ENCODE data around the gene HNMT.

Gene HNMT

DNA sequence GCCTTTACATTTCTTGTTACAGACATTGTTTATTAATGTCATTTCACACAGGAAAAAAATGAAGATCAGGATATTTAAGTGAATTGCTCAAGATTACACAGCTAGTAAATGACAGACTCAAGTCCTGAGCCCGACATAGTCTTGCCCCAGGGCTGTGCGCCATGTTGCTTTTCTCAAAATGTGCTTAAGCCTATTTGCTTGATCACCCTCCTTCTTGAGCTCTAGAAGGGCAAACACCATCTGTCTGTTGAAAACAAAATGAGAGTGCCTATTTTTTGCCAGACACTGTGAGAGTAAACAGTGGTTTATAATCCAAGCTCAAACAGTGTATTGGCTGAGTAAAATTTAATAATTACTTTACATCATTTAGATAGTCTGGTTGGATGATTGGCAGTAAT lies 34.8 kb upstream of the HNMT start:
- H3K4me3 ChIP-seq (ENCODE audit: low read depth, low read length) = no peak overlapping the region
- TF ChIP-seq, protein P1, sequence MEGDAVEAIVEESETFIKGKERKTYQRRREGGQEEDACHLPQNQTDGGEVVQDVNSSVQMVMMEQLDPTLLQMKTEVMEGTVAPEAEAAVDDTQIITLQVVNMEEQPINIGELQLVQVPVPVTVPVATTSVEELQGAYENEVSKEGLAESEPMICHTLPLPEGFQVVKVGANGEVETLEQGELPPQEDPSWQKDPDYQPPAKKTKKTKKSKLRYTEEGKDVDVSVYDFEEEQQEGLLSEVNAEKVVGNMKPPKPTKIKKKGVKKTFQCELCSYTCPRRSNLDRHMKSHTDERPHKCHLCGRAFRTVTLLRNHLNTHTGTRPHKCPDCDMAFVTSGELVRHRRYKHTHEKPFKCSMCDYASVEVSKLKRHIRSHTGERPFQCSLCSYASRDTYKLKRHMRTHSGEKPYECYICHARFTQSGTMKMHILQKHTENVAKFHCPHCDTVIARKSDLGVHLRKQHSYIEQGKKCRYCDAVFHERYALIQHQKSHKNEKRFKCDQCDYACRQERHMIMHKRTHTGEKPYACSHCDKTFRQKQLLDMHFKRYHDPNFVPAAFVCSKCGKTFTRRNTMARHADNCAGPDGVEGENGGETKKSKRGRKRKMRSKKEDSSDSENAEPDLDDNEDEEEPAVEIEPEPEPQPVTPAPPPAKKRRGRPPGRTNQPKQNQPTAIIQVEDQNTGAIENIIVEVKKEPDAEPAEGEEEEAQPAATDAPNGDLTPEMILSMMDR (IDR thresholded peaks at IDR 0.05; ENCODE audit: borderline replicate concordance, insufficient read depth, low read depth, low read length) = no peak

DNA sequence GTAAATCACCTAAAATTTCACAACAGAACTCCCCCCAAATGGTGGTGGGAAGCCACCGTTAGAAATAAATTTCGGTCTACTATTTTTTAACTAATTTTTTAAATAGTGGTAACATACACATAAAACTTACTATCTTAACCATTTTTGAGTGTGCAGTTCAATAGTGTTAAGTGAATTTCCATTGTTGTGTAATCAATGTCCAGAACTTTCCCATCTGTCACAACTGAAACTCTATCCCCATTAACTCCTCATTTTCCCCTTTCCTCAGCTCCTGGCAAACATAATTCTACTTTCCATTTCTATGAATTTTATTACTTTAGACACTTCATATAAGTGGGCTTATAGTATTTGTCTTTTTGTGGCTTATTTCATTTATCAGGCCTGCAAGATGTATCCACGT lies 34.1 kb upstream of the HNMT start:
- H3K4me3 ChIP-seq (ENCODE audit: low read depth, low read length) = no peak overlapping the region
- TF ChIP-seq, protein P1 (IDR thresholded peaks at IDR 0.05; ENCODE audit: borderline replicate concordance, insufficient read depth, low read depth, low read length) = no peak

DNA sequence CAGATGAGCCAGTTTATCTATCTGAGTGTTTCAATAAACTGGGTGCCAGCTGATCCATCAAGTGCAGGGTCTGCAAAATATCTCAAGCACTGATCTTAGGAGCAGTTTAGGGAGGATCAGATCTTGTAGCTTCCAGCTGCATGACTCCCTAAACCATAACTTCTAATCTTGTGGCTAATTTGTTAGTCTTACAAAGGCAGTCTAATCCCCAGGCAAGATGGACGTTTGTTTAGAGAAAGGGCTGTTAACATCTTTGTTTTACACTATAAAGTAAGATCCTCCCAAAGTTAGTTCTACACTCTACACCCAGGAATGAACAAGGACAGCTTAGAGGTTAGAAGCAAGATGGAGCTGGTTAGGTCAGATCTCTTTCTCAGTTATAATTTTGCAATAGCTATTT lies 28.7 kb upstream of the HNMT start:
- no peak overlapping the region for H3K4me3 ChIP-seq (ENCODE audit: low read depth, low read length)
- TF ChIP-seq, protein P1 (IDR thresholded peaks at IDR 0.05; ENCODE audit: borderline replicate concordance, insufficient read depth, low read depth, low read length) = no peak

DNA sequence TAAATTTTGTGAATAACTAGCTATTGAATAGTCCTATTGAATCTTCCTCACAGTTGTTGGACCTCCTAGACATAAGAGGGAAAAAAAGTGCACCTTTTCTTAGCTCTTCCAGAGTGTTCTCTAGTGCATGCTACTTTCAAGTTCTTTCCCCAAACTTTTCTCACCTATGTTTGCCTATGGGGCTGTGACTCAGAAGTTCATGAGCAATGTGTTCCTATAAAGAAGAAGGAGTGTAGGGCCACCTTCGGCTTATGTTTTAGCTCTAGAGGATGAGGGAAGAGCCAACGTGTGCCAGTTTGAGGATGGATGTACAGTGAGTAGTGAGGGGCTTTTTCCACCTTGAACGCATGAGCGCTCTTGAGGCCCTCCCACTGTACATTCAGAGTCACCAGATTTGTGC lies 27.0 kb upstream of the HNMT start:
- no peak overlapping the region for H3K4me3 ChIP-seq (ENCODE audit: low read depth, low read length)
- TF ChIP-seq, protein P1 (IDR thresholded peaks at IDR 0.05; ENCODE audit: borderline replicate concordance, insufficient read depth, low read depth, low read length) = no peak

DNA sequence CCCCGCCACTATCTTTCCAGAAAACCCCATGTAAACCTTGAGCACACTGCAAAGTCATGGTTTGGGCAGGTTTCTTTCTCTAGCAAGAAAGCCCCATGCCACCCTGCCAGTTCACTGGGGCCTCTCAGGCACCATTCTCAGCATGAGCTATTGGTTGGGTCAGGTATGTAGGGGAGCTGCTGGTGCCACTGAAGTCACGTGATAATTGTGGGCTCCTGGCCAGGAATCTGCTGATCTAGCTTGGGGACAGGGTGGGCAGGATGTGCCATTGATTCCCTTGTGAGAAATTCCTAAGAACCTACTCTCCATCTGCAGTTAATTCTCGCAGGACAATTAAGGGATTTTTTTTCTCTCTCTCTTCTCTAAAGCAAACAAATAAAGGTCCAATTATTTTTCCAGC lies 26.5 kb upstream of the HNMT start:
- TF ChIP-seq, protein P1 (IDR thresholded peaks at IDR 0.05; ENCODE audit: borderline replicate concordance, insufficient read depth, low read depth, low read length) = no peak
- H3K4me3 ChIP-seq (ENCODE audit: low read depth, low read length) = no peak overlapping the region

DNA sequence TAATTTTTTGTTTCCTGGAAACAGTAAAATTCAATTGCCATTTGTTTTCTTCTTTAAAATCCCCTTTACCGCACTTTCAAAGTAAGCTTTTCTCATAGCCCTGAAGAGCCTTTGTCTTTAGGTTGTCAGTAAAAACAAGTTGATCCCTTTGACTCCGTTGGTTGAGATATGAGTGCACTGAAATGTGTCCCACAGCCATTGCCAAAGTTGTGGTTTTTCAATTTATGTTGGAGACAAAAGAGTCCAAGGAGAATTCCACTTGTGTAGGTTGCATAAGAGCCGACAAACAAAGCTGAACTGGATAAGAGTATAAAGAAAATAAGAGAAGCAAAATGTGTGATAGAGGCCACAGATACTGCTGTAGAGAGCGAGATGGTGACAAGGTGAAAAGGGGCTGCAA lies 26.1 kb upstream of the HNMT start:
- H3K4me3 ChIP-seq (ENCODE audit: low read depth, low read length) = no peak overlapping the region
- TF ChIP-seq, protein P1 (IDR thresholded peaks at IDR 0.05; ENCODE audit: borderline replicate concordance, insufficient read depth, low read depth, low read length) = no peak

DNA sequence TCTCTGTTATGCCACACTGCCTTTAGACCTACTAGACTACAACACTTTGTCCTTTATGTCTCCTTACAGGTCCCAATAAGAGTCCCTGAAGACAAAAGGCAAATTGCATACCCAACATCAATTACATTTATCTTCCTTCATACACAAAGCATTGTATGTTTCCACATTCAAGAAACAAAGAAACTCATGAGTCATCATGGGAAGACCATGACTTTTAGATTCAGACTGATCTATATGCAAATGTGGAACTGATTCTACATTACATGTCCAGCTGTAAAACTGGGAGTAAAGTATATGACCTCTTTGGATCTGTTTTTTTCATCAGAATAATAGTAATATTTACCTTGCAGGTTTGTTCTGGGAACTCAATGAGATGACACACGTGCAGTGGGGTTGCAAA lies 25.2 kb upstream of the HNMT start:
- TF ChIP-seq, protein P1 (IDR thresholded peaks at IDR 0.05; ENCODE audit: borderline replicate concordance, insufficient read depth, low read depth, low read length) = no peak
- H3K4me3 ChIP-seq (ENCODE audit: low read depth, low read length) = no peak overlapping the region

Measured in GM12875 (cell line).